MCF 10A (cell line): ENCODE results near the gene CISD3. TPM values are rescaled to one million over a fixed set of nuclear protein-coding genes. Genes with fewer than 3 reads are reported as not detected.
"Not testable (repeated sequence)": the region's sequence is repeated elsewhere in the genome, so short reads cannot be mapped to it uniquely, and the experiment has no call there.

Experiments
- BruUV-seq: library from RNA; stranded (reverse); fragments of 400-500 nt; replicated peaks from 2 replicates; lab custom pipeline; 2021; lab: Mats Ljungman, UMichigan
- CTCF ChIA-PET: fragments of 300-600 bp; sonication (Branson Sonifier 250); formaldehyde crosslinking; extraction: SDS; loops from one replicate; lab custom pipeline; 2021; ENCODE audit warnings: antibody characterized with exemption, inconsistent platforms; lab: Yijun Ruan, JAX
- POLR2A ChIA-PET: fragments of 300-600, 350-650 bp; sonication (Branson Sonifier 250); formaldehyde crosslinking; extraction: SDS; loops from one replicate; lab custom pipeline; 2020; ENCODE audit warnings: antibody characterized with exemption, inconsistent platforms; lab: Yijun Ruan, JAX
- DNase-seq: peaks from one replicate; pipeline ENCODE4 v3.0.0-alpha.2; 2018; ENCODE audit not compliant: unreplicated experiment
- H3K27ac Mint-ChIP-seq: one replicate; pipeline ENCODE4 v1.8.0; 2022; ENCODE audit warnings: mild to moderate bottlenecking, low read depth, mixed read lengths; ENCODE audit not compliant: unreplicated experiment
- H3K27me3 Mint-ChIP-seq: one replicate; pipeline ENCODE4 v1.8.0; 2022; ENCODE audit warnings: mixed read lengths; ENCODE audit not compliant: insufficient read depth, unreplicated experiment
- H3K36me3 Mint-ChIP-seq: one replicate; pipeline ENCODE4 v1.8.0; 2022; ENCODE audit warnings: mild to moderate bottlenecking, moderate library complexity, mixed read lengths; ENCODE audit not compliant: insufficient read depth, unreplicated experiment
- H3K4me1 Mint-ChIP-seq: one replicate; pipeline ENCODE4 v1.8.0; 2022; ENCODE audit warnings: mixed read lengths; ENCODE audit not compliant: insufficient read depth, unreplicated experiment
- H3K4me3 Mint-ChIP-seq: one replicate; pipeline ENCODE4 v1.8.0; 2022; ENCODE audit warnings: mild to moderate bottlenecking, moderate library complexity, mixed read lengths; ENCODE audit not compliant: unreplicated experiment
- H3K9me3 Mint-ChIP-seq: one replicate; pipeline ENCODE4 v1.8.0; 2022; ENCODE audit warnings: mixed read lengths; ENCODE audit not compliant: unreplicated experiment
- intact Hi-C: fragments of 100-400 bp; cut with micrococcal nuclease; formaldehyde crosslinking; loops from 2 replicates; pipeline ENCODE4 v1.14.1; 2022
- total RNA-seq: library from RNA; stranded (reverse); gene quantifications from 2 replicates; pipeline ENCODE4 v1.2.3, GENCODE V29; 2022
- TF ChIP-seq, protein P1 (sequence below): fragments of 200-600 bp; IDR thresholded peaks from one replicate; pipeline ENCODE4 v1.8.0; 2022; ENCODE audit warnings: antibody characterized with exemption, mild to moderate bottlenecking; ENCODE audit not compliant: unreplicated experiment

CISD3 gene
- total RNA-seq, 1 experiment from 2014 or later = 42.0 TPM

DNA sequence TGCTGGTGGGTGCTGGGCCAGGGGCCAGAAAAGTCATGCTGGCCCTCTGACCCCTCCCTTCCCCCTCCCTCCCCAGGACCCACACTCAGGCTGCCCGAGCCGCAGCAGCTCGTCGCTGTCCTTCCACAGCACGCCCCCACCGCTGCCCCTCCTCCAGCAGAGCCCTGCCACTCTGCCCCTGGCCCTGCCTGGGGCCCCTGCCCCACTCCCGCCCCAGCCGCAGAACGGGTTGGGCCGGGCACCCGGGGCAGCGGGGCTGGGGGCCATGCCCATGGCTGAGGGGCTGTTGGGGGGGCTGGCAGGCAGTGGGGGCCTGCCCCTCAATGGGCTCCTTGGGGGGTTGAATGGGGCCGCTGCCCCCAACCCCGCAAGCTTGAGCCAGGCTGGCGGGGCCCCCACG lies 8.3 kb upstream of the CISD3 start:
- H3K4me3 Mint-ChIP-seq = no peak overlapping the region
- no peak overlapping the region for H3K27ac Mint-ChIP-seq
- H3K36me3 Mint-ChIP-seq = peaks cover 6% of the 10 kb centered on the region
- ChIA-PET CTCF (interaction anchor here (0.5 to 0.6 kb wide), 2 partner anchors 34 to 261 kb away, joined by 3 read pairs; no protein-coding TSS in a partner anchor), POLR2A (no interaction called here)
- no TSS peak for BruUV-seq
- no peaks in the 10 kb centered on the region for H3K27me3 Mint-ChIP-seq
- no peaks in the 10 kb centered on the region for H3K9me3 Mint-ChIP-seq
- DNase-seq = no peak
- intact Hi-C loops = no loop called here
- H3K4me1 Mint-ChIP-seq = no peaks in the 10 kb centered on the region
- TF ChIP-seq, protein P1, sequence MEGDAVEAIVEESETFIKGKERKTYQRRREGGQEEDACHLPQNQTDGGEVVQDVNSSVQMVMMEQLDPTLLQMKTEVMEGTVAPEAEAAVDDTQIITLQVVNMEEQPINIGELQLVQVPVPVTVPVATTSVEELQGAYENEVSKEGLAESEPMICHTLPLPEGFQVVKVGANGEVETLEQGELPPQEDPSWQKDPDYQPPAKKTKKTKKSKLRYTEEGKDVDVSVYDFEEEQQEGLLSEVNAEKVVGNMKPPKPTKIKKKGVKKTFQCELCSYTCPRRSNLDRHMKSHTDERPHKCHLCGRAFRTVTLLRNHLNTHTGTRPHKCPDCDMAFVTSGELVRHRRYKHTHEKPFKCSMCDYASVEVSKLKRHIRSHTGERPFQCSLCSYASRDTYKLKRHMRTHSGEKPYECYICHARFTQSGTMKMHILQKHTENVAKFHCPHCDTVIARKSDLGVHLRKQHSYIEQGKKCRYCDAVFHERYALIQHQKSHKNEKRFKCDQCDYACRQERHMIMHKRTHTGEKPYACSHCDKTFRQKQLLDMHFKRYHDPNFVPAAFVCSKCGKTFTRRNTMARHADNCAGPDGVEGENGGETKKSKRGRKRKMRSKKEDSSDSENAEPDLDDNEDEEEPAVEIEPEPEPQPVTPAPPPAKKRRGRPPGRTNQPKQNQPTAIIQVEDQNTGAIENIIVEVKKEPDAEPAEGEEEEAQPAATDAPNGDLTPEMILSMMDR = no peak

DNA sequence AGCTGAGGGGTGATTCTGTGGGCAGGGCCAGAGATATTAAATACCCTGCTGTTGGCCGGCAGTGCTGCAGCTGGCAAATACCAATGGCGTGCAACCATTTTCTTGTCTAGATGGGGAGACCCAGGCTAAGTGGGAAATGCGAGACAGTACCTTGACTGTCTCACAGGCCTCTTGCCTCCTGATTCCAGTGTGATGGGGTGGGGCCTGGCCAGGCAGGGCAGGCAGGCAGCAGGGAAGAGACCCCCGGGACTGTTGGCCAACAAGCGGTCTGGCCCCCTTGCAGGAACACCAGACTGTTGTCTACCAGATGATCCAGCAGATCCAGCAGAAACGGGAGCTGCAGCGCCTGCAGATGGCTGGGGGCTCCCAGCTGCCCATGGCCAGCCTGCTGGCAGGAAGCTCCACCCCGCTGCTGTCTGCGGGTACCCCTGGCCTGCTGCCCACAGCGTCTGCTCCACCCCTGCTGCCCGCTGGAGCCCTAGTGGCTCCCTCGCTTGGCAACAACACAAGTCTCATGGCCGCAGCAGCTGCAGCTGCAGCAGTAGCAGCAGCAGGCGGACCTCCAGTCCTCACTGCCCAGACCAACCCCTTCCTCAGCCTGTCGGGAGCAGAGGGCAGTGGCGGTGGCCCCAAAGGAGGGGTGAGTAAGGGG lies 5.7 kb upstream of the CISD3 start:
- no TSS peak for BruUV-seq
- ChIA-PET CTCF (no interaction called here), POLR2A (interaction anchor here (0.5 to 1.4 kb wide), 2 partner anchors 19 to 26 kb away, joined by 4 to 6 read pairs; no protein-coding TSS in a partner anchor)
- Mint-ChIP-seq H3K27me3 (no peaks in the 10 kb centered on the region), H3K4me3 (no peak overlapping the region), H3K4me1 (no peaks in the 10 kb centered on the region), H3K36me3 (peaks cover 6% of the 10 kb centered on the region), H3K27ac (no peak overlapping the region), H3K9me3 (no peaks in the 10 kb centered on the region)
- DNase-seq = no peak
- intact Hi-C loops = no loop called here
- TF ChIP-seq, protein P1 = no peak

DNA sequence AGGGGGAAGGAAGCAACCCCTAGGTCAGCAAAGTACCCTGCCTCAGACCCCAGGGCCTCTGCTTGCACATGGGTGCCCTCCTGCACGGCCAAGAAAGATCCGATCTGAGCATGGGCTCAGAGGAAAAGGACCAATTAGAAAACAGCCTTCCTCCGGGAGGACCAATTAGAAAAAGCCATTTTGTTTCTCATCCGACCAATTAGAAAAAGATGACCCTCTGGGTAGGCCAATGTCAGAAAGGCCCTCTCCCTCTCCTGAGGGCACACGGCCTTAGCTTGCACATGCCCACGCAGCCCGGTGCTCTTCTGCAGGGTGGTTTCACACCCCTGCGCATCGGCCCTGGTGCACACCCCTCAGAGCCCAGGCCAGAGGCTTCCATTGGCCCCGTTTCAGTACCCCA lies 5.1 kb upstream of the CISD3 start:
- no peaks in the 10 kb centered on the region for H3K4me1 Mint-ChIP-seq
- TF ChIP-seq, protein P1 = no peak
- H3K4me3 Mint-ChIP-seq = no peak overlapping the region
- peaks cover 6% of the 10 kb centered on the region for H3K36me3 Mint-ChIP-seq
- ChIA-PET POLR2A (no interaction called here), CTCF (no interaction called here)
- DNase-seq = no peak
- BruUV-seq = no TSS peak
- H3K27ac Mint-ChIP-seq = no peak overlapping the region
- H3K9me3 Mint-ChIP-seq = no peaks in the 10 kb centered on the region
- no peaks in the 10 kb centered on the region for H3K27me3 Mint-ChIP-seq
- intact Hi-C loops = no loop called here

DNA sequence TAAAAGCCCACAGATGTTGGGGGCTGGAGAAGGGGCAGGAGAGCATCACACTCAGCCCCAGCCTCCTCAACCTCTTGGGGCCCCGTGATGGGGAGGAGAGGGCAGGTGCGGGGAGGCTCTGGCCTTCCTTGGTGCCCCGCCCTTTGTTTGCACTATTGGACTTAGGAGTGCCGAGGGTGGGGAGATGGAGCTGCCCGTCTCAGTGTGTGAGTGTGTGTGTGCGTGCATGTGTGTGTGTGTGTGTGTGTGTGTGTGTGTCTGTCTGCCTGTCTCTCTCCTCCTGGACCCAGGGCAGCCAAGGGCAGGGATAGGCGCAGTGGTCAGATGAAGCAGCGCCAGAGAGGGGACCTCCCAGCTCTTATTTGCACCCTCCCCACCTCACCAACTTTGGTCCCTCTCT lies 4.0 kb upstream of the CISD3 start:
- H3K9me3 Mint-ChIP-seq, H3K4me1 Mint-ChIP-seq, DNase-seq, H3K27ac Mint-ChIP-seq, BruUV-seq, CTCF ChIA-PET, H3K4me3 Mint-ChIP-seq, intact Hi-C loops, H3K27me3 Mint-ChIP-seq, POLR2A ChIA-PET: not testable (repeated sequence)
- peaks cover 12% of the 10 kb centered on the region for H3K36me3 Mint-ChIP-seq
